ENCODE results near the gene FRMD6.

The FRMD6 gene

GRCh38 chr14:51780006-51780692, 128.4 kb downstream of the FRMD6 start:
- DNase-seq (ENCODE audit: low read depth): peak; percentile 35
